Activated CD8-positive, alpha-beta memory T cell treated with anti-CD3 and anti-CD28 coated beads for 36 hours (primary cell): ENCODE measurements around the gene PRPF38A. TPM values are rescaled to one million over a fixed set of nuclear protein-coding genes. Genes with fewer than 3 reads are reported as not detected.
"Not testable (repeated sequence)": the region's sequence is repeated elsewhere in the genome, so short reads cannot be mapped to it uniquely, and the experiment has no call there.

Experiments used
- CTCF ChIA-PET: fragments of 350-600 bp; sonication (Branson Sonifier 250); formaldehyde crosslinking; loops from one replicate; lab custom pipeline; 2021; ENCODE audit warnings: antibody characterized with exemption; lab: Charles Lee
- POLR2A ChIA-PET: fragments of 350-600 bp; sonication (Branson Sonifier 250); formaldehyde crosslinking; loops from one replicate; lab custom pipeline; 2021; ENCODE audit warnings: antibody characterized with exemption; lab: Charles Lee
- total RNA-seq, 2 experiments: library from RNA; stranded (reverse); gene quantifications; one replicate each; pipeline ENCODE4 v1.2.3, GENCODE V29; 2021

PRPF38A gene, protein sequence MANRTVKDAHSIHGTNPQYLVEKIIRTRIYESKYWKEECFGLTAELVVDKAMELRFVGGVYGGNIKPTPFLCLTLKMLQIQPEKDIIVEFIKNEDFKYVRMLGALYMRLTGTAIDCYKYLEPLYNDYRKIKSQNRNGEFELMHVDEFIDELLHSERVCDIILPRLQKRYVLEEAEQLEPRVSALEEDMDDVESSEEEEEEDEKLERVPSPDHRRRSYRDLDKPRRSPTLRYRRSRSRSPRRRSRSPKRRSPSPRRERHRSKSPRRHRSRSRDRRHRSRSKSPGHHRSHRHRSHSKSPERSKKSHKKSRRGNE
- 100 to 1,000 TPM; 117 to 121 TPM for total RNA-seq

DNA sequence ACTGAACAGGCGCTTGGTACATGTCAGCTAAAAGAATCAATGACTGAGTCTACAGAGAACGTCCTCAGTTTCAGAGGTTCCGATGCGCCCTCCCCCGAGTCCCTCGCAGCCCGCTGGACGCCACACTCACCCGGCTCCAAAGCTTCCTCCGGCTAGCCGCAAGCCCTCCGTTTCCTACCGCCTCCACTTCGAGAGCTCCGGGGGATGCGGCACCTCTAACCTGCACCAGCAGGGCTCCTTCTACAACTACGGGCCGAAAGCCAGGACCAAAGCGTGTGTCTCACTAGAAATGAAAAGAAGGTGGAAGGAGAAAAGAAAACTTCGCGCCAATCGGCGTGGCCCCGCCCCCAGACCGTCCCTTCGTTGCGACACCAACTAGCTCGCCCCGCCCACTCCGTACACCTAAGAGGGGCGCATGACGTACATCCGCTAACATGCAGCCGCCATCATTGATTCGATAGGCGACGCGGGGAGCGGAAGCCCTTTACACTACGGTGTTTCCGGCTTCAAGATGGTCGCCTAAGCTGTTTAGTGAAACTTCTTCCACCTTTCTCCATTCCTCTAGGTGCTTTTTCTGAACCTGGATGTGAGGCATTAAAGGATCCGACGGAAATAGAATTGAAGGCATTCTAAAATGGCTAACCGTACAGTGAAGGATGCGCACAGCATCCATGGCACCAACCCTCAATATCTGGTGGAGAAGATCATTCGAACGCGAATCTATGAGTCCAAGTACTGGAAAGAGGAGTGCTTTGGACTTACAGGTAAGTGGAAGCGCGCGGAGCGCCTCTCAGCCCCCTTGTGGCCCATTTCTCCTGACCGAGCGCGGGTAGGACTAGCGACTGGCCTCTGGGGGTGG lies at the start of gene PRPF38A, which contains the start of gene ORC1:
PRPF38A (plus strand) TSS at position 487 of the 859 bp plus-strand sequence; CDS start at position 635, 148 bp downstream.
ORC1 (minus strand) TSS at position 308 of the 859 bp plus-strand sequence. CDS start 2,200 bp downstream, outside the sequence.
- POLR2A ChIA-PET, result interaction anchor here (0.6 to 1.6 kb wide), 6 partner anchors 20 to 517 kb away, joined by 3 to 4 read pairs (median 4); partner anchors contain the start of gene ECHDC2
- CTCF ChIA-PET, result interaction anchor here (0.8 to 1.3 kb wide), 4 partner anchors 19 to 1542 kb away, joined by 3 to 5 read pairs (median 3); partner anchors contain the start of genes IFT25 and LRRC42

DNA sequence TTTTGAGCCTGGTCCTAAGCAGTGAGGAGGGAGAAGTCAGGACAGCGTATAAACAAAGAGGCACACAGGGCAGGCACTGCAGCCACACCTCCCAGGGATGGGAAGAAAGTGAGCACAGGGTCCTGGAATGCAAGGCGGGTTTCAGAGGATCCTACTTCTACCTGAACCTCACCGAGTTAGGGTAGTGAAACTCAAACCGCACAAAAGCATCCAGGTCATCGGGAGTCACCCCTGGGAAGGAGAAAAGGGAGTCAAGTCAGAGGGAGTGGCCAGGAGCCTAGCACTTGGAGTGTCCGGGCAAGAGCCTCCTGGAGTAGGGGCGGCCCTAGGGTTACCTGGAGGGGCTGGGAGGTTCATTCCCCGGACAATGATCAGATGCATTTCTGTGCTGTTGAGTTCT lies 49.0 kb upstream of the PRPF38A start:
- ChIA-PET POLR2A (no interaction called here), CTCF (no interaction called here)

DNA sequence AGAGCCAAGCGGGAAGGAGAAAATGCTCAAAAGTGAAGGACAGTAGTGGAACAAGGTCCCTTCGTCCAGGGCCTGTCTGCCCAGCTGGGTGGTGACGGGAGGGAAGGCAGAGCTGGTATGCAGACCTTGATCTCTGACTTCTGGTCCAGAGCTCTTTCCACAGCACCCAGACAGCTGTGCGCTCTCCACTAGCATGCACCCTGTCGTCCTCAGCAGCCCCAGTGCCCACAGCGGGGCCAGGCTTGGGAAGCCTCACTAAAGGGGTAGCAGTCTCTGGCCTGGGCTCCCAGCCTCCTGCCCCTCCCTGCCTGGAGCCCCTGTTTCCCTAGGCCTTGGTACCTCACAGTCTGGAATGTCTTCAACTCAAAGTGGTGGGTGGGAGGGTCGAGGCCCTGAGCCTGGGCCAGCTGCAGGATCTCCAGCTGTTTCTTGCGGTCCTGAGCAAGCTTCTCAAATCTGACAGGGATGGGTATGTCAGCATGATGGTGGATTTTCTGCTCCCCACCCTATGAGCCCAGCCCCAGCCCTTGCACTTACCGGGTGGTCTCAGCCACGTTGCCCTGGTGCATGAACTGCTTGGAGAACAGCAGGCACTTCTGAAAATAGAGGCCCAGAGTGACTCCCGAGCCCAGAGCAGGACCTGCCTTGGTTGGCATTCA lies 48.4 kb upstream of the PRPF38A start:
- POLR2A ChIA-PET, result no interaction called here
- CTCF ChIA-PET, result no interaction called here

DNA sequence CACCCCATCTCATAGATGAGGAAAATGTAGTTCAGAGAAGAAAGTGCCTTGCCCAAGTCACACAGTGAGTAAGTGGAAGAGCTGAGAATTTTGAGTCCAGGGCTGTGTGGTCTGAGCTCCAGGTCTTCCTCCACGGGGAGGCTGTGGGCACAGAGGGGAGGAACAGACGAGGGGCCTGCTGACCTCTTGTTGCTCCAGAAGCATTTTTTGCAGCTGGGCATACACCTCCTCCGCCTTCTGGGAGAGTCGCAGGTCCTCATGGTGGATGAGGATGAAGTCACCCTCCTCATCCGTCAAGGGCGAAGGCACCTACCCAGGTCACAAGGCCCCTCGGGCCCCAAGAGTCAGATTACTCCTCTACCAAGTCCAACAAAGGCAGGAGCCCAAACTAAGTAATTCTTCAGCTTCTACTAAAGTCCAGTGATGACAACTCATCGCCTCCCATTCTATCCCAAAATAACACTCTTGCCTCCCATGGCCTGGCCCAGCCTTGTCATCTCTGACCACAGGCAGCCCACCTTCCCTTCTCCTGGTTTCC lies 47.5 kb upstream of the PRPF38A start:
- ChIA-PET CTCF (no interaction called here), POLR2A (no interaction called here)

DNA sequence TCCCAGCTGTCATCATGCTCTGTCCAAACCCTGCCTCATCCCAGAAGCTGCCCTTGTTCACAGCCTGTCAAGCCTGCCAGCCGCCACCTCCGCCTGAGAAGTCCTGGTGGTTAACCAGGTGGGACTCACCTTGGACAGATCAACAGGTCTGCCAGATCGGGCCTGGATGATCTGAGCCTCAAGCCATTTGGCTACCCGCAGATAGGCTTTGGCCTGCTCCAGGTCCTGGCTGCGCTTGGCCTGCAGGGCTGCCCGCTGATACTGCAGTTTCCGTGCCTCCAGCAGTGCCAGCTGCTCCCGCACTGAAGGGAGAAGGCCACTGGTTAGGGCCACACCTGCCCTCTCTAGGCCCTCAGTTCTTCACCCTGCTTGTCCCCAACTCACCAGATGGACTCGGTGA lies 47.0 kb upstream of the PRPF38A start:
- ChIA-PET CTCF (no interaction called here), POLR2A (no interaction called here)

DNA sequence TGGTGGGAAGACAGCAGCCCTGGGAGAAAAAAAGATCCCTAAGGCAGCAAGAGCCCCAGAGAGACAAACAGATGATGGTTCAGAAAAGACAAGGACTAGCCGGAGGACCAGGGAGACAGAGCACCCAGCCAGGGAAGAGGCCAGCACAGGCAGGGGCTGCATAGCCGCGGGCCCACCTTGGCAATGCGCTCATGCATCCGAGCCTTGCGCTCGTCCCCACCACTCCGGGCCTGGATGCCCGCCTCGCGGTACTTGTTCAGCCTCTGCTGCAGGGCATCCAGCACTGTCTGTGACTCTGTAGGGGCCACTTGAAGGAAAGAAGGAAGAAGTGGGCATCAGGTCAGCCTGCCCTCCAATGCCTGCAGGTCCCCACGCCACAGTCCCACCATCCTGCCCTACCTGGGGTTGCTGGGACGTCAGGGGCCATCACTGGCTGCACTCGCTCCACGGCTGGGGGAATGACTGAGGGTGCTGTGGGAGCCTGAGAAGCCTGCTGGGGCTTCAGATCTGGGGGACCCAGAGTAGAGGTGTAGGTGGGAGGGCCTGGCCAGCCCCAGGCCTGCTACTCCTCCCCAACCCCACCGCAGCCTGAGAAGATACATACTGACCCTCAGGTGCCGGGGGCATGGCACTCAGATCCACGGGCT lies 45.4 kb upstream of the PRPF38A start:
- ChIA-PET POLR2A (no interaction called here), CTCF (no interaction called here)

DNA sequence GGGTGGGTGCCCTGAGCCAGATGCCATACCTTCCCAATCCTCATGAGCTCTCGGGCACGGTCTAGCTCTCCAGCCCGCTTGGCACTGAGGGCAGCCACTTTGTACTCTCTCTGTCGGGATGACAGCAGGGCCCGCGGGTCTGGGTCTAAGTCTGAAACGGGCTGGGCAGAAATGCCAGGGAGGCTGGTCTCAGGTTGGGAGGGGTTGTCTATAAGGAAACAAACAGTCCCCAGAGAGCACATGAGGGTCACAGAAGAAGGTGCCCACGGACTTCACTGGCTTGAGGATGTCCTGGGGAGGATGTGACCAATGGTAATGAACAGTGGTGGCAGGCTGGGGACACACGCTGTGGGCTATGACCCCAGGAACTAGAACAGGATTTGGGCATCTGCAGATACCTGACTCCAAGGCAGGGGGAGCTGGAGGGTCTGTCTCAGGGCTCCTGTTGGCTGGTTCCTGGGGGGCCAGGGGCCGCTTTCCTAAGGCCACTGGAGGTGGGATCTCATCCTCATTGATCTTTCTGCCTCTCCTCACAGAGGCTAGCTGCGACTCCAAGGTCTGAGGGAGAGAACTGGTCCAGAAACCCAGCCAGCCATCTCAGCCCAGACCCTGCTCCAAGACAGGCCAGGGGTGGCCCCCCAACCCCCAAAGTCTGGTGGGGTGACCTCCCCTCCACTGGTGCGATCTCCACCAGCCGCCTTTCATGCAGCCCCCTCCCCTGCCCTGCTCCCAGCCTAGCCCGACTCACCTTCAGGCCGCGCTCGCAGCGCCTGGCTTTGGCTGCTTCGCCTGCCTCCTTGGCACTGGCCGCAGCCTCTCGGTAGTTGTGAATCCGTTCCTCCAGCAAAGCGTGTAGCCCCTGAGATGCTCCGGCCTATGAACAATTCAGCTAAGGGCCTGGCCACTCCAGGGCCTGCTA lies 44.5 kb upstream of the PRPF38A start:
- POLR2A ChIA-PET, result no interaction called here

DNA sequence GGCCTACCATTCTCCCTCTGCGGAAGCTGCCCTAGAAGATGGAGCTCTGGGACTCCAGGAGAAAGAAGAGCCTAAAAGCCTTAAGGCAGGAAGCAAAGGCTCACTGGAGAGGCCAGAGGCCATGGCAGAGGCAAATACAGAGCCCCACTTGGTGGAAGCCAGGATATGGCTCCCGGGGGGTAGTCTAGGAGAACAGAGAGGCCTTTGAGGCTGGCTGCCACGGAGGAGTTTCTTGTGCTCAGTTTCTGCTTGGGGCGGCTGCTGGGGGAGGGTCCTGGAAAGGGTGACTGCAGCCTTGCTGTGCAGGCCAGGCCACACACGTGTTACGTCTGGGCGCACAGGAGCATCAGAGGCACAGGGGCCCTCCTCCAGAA lies 43.8 kb upstream of the PRPF38A start:
- CTCF ChIA-PET, result no interaction called here
- POLR2A ChIA-PET, result no interaction called here

More for the DNA sequence above, 44.5 kb upstream of the PRPF38A start:
- CTCF ChIA-PET, result no interaction called here

DNA sequence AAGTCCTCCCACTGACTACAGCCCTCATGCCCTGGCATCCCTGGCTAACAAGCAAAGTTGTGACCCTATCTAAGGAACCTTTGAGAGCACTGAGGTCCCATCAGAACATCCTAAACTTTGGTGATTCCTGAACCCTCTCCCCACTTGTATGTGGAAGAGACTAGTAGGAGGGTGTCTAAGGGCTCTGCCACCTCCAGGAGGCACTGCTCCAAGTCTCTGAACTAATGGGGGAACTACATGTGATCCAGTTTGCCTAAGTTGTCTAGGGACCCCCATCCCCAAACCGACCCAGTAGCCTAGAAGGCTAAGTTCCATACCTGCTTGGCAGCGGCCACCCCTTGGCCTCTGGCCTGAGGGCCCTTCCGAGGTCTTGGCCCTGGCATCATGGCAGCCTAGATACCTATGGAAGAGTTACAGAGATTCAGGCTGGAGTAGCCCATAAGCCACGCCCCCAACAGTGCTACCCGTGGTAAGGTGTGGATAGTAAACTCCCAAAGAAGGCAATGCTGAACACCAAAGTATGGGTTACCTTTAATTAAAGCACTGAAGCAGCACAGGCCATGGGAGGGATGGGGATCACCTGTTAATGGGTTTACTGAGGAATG lies 40.1 kb upstream of the PRPF38A start:
- POLR2A ChIA-PET, result no interaction called here
- CTCF ChIA-PET, result no interaction called here

DNA sequence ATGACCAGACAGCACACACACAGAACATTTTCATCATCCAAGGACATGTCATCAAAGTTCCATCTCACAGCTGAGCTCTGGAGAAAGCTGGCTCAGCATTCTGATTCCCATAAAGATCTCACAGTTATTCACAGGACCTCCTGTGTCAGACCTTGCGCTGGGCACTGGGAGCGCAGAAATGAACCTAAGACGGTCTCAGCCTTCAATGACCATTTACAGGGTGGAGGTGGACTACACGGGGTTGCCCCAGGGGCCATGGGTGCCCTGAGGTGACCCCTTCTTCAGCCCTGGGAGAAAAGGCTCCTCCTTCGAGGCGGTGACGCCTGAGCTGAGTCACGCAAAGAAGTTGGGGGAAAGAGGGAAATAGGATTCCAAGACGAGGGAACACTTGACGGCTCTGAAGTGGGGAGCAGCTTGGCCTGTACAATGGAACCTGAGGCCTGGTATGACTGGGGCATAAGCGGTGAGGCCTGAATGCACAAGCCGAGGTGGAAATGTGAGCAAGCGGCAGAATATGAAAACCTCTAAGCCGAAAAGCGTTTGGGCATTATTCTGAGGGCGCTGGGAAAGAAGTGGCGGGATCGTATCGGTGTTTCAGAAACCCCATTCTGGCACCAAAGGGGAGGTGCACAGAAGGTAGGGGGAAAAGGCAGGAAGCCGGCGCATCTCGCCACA lies 39.2 kb upstream of the PRPF38A start:
- ChIA-PET CTCF (interaction anchor here (0.9 kb wide), 1 partner anchor 188 kb away, joined by 3 read pairs; the partner anchor contains the start of gene TUT4), POLR2A (no interaction called here)

DNA sequence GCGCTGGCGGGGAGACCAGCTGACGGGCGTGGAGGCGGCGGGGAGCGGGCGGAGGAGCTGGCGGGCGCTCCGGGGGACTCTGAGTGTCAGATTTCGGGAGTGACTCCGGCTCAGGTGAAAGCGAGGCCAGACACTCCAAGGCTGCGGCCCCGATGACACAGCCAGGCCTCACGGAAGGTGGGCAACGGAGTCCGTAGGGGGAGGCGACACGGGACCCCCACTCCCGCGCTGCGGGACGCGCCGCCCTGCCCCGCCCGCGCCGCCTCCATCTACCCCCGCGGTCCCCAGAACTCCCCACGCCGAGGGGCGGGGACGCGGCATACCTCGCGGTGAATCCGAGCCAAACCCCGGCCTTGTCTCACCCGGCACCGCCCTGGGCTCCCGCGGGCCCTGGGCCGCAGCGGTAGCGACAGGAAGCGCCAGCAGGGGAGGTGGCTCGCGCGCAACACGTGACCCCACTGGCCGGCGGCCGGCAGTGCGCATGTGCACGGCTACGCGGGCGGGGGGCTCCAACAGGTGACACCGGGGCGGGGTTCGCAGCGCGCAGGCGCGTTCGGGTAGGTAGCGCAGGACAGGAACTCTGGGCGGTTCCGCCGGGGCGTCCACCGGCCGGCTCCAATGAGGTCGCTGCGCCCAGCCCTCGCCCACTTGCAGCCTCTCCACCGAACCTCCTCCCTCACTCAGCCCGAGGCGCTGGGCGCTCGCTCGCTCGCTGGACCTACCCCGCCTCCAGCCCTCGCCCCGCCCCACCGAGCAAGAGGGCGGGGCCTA lies 38.5 kb upstream of the PRPF38A start, which contains the start of gene CC2D1B:
CC2D1B (minus strand) TSS at position 460 of the 771 bp plus-strand sequence. CDS start 1,585 bp downstream, outside the sequence.
- ChIA-PET POLR2A (no interaction called here), CTCF (interaction anchor here (0.9 kb wide), 1 partner anchor 187 kb away, joined by 3 read pairs; the partner anchor contains the start of gene TUT4)

DNA sequence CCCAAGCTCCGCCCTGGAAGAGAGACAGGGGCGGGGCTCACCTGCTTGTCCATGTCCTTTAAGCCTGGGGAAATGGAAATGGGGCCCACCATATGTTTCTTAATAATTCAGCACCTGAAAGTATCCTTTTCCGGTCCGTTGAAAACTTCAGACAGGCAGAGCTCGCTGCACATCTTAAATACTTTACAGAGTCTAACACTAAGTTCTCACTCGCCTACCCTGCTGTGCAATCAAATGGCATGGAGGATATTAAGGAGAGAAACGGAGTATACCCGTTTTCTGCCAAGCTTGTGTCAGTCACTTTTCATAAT lies 37.9 kb upstream of the PRPF38A start:
- POLR2A ChIA-PET, result interaction anchor here (0.6 kb wide), 1 partner anchor 300 kb away, joined by 3 read pairs; no protein-coding TSS in a partner anchor
- CTCF ChIA-PET, result interaction anchor here (0.5 kb wide), 1 partner anchor 245 kb away, joined by 3 read pairs; no protein-coding TSS in a partner anchor

DNA sequence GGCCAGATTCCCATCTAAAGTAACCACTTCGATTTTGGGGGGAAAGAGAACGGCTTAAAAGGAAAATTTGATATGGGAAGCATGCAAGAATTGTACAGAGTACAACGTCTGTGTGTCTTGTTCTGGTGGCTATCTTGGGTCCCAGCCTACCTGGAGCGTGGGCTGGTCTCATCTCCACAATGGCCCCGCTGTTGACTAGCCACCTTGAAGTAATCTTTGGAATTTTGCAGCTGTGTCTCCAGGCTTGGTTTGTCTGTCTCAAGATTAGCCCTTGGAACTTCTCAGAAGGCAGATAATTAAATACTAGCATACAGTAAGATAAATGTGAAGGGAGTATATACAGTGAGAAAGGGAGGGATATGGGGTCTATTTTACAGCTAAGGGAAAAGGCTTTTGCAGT lies 37.1 kb upstream of the PRPF38A start:
- ChIA-PET POLR2A (interaction anchor here (1.0 kb wide), 1 partner anchor 37 kb away, joined by 4 read pairs; no protein-coding TSS in a partner anchor), CTCF (no interaction called here)

DNA sequence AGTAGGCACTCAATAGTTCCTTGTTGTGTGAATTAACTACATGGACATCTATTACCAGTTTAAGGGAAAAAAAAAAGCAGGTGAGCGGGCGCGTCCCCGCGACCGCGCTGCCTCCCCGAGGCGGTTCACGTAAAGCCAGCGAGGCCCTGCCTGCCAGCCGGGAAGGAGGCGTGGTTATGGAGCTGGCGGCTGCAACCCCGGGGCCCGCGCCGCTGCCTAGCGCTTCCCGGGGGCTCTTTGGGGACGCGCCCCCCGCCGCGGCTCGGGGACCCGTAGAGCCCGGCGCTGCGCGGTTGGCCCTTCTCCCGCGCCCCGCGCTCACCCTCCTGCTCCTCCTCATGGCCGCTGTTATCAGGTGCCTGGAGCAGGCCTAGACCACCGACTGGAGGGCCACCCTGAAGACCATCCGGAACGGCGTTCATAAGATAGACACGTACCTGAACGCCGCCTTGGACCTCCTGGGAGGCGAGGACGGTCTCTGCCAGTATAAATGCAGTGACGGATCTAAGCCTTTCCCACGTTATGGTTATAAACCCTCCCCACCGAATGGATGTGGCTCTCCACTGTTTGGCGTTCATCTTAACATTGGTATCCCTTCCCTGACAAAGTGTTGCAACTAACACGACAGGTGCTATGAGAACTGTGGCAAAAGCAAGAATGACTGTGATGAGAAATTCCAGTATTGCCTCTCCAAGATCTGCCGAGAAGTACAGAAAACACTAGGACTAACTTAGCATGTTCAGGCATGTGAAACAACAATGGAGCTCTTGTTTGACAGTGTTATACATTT lies 35.8 kb upstream of the PRPF38A start:
- ChIA-PET POLR2A (interaction anchor here (0.7 to 1.5 kb wide), 2 partner anchors 35 to 297 kb away, joined by 3 to 4 read pairs; partner anchors contain the start of gene ORC1), CTCF (interaction anchor here (0.6 to 1.7 kb wide), 4 partner anchors 18 to 333 kb away, joined by 3 to 4 read pairs (median 3); no protein-coding TSS in a partner anchor)

DNA sequence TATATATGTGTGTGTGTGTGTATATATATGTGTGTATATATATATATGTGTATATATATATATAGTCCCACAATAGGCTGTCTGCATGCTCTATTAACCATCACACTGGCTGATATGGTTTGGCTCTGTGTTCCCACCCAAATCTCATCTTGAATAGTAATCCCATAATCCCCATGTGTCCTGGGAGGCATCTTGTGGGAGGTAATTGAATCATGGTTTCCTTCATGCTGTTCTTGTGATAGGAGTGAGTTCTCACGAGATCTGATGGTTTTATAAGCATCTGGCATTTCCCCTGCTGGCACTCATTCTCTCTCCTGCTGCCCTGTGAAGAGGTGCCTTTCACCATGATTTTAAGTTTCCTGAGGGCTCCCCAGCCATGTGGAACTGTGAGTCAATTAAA lies 34.6 kb upstream of the PRPF38A start:
- CTCF ChIA-PET, result interaction anchor here (0.6 kb wide), 1 partner anchor 630 kb away, joined by 3 read pairs; no protein-coding TSS in a partner anchor

More for the DNA sequence above, 34.6 kb upstream of the PRPF38A start:
- POLR2A ChIA-PET, result not testable (repeated sequence)
